Activated CD4-positive, alpha-beta T cell treated with anti-CD3 and anti-CD28 coated beads for 36 hours (primary cell): Measurements from ENCODE around the gene SLC22A5. TPM values are rescaled to one million over a fixed set of nuclear protein-coding genes. Genes with fewer than 3 reads are reported as not detected.

Experiments
- ATAC-seq: fragments of 200-7000 bp; cut with Tn5 transposase; one replicate; pipeline ENCODE4 v1.10.0; 2021; ENCODE audit warnings: mild to moderate bottlenecking, moderate library complexity
- CTCF ChIA-PET: fragments of 350-600 bp; sonication (Branson Sonifier 250); formaldehyde crosslinking; loops from one replicate; lab custom pipeline; 2021; ENCODE audit warnings: antibody characterized with exemption; lab: Charles Lee
- POLR2A ChIA-PET: fragments of 350-600 bp; sonication (Branson Sonifier 250); formaldehyde crosslinking; loops from one replicate; lab custom pipeline; 2021; ENCODE audit warnings: antibody characterized with exemption, inconsistent platforms; lab: Charles Lee
- DNase-seq: peaks from one replicate; pipeline ENCODE4 v3.0.0-alpha.2; 2020
- H3K27ac Mint-ChIP-seq: one replicate; pipeline ENCODE4 v1.8.0; 2021; ENCODE audit warnings: mixed read lengths
- H3K27me3 Mint-ChIP-seq: one replicate; pipeline ENCODE4 v1.8.0; 2021; ENCODE audit warnings: mixed read lengths
- H3K36me3 Mint-ChIP-seq: one replicate; pipeline ENCODE4 v1.8.0; 2021; ENCODE audit warnings: low read depth, mixed read lengths
- H3K4me1 Mint-ChIP-seq: one replicate; pipeline ENCODE4 v1.8.0; 2021; ENCODE audit warnings: mixed read lengths
- H3K4me3 Mint-ChIP-seq: one replicate; pipeline ENCODE4 v1.8.0; 2021; ENCODE audit warnings: mild to moderate bottlenecking, moderate library complexity, mixed read lengths
- H3K9me3 Mint-ChIP-seq: one replicate; pipeline ENCODE4 v1.8.0; 2021; ENCODE audit warnings: low read depth, mixed read lengths
- intact Hi-C, 2 experiments: fragments of 100-400 bp; cut with DNase I in 1 of 2; cut with micrococcal nuclease in 1 of 2; formaldehyde crosslinking; loops; one replicate each; pipeline versions ENCODE4 v1.14.2 to v1.15.1; 2022 to 2024; cut with DNase I, micrococcal nuclease
- total RNA-seq, 2 experiments: library from RNA; stranded (reverse); gene quantifications; one replicate each; pipeline ENCODE4 v1.2.3, GENCODE V29; 2021

Gene SLC22A5
- total RNA-seq, 2 experiments from 2014 or later = 3.7 to 4.9 TPM

DNA sequence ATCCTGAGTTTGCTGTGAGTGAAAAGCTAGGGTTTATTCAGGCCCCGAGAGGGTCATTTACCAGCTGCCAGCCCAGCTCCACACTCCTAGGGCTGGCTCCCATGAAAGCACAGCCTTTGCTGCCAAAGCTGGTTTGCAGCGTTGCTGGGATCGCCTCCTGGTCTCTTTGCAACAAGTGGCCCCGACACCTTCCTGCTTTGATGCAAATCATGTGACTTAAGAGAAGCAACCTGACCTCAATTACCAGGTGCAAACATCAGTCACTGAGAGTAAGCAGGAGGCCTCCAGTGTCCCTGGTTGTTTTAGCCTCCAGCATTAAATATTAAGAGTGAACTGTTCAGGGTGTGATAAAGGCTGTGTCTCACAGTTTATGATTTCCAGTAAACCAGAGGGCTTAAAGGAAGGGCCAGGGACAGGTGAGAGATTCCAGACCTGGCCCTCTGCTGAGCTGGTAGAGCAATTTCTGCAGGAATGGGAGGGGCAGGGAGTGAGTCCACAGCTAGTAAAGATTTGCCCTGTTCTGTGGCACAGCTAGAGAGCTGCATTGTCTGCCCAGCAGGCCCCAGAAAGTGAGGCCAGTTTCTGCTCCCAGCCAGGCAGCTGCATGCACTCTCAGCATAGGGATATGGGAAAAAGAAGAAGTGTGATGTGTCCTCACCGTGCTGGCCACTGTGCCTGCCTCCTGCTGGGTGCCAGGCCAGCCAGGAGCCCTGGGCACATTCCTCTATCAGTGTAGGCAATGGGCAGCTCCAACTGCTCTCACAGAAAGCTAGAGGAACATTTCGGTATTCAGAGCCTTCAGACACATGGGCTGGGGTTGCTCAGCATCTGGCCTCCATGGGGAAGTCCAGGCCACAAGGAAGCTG, 58.0 kb downstream of the SLC22A5 start:
- ChIA-PET CTCF (interaction anchor here (0.5 to 13.9 kb wide), 14 partner anchors 9 to 702 kb away, joined by 3 to 89 read pairs (median 6); no protein-coding TSS in a partner anchor), POLR2A (interaction anchor here (0.6 to 6.4 kb wide), 7 partner anchors 10 to 68 kb away, joined by 3 to 130 read pairs (median 36); partner anchors contain the start of gene IRF1)
- H3K4me1 Mint-ChIP-seq = peaks cover 97% of the 10 kb centered on the region
- H3K4me3 Mint-ChIP-seq = peak overlapping the region; percentile 56
- H3K27ac Mint-ChIP-seq = peak overlapping the region; percentile 94
- intact Hi-C loops = loop anchor here in 1 of 2 experiments (5.0 to 10.0 kb wide), 4 partner anchors 210 to 893 kb away; partner anchors contain the start of genes FNIP1 and RAPGEF6
- H3K9me3 Mint-ChIP-seq = no peaks in the 10 kb centered on the region
- H3K36me3 Mint-ChIP-seq = peaks cover 31% of the 10 kb centered on the region
- peak; percentile 13 for ATAC-seq
- peak; percentile 63 for DNase-seq
- H3K27me3 Mint-ChIP-seq = no peaks in the 10 kb centered on the region

DNA sequence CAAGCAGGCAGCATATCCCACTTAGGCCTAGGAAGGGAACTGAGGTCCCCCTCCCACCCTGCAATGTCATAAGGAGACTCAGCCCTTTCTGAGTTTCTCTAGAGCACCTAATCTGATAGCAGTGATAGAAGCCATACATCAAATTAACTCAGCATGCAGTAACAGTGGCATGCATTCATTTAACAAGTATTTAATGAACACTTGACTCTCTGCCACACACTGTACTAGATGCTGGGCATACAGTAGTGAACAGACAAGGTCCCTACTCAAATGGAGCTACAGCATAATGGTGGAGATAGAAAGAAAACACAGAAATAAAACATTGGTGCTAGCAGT, 58.6 kb downstream of the SLC22A5 start:
- no peaks in the 10 kb centered on the region for H3K9me3 Mint-ChIP-seq
- DNase-seq (no peak), ATAC-seq (no peak)
- peak overlapping the region; percentile 94 for H3K27ac Mint-ChIP-seq
- POLR2A ChIA-PET = interaction anchor here (0.6 to 6.4 kb wide), 6 partner anchors 10 to 67 kb away, joined by 4 to 130 read pairs (median 39); partner anchors contain the start of gene IRF1
- peaks cover 34% of the 10 kb centered on the region for H3K36me3 Mint-ChIP-seq
- H3K4me1 Mint-ChIP-seq = peaks cover 97% of the 10 kb centered on the region
- intact Hi-C loops = loop anchor here in 1 of 2 experiments (5.0 to 10.0 kb wide), 4 partner anchors 209 to 893 kb away; partner anchors contain the start of genes FNIP1 and RAPGEF6
- no peak overlapping the region for H3K4me3 Mint-ChIP-seq
- no peaks in the 10 kb centered on the region for H3K27me3 Mint-ChIP-seq
- CTCF ChIA-PET = interaction anchor here (0.5 to 13.9 kb wide), 10 partner anchors 8 to 702 kb away, joined by 3 to 89 read pairs (median 3); no protein-coding TSS in a partner anchor

DNA sequence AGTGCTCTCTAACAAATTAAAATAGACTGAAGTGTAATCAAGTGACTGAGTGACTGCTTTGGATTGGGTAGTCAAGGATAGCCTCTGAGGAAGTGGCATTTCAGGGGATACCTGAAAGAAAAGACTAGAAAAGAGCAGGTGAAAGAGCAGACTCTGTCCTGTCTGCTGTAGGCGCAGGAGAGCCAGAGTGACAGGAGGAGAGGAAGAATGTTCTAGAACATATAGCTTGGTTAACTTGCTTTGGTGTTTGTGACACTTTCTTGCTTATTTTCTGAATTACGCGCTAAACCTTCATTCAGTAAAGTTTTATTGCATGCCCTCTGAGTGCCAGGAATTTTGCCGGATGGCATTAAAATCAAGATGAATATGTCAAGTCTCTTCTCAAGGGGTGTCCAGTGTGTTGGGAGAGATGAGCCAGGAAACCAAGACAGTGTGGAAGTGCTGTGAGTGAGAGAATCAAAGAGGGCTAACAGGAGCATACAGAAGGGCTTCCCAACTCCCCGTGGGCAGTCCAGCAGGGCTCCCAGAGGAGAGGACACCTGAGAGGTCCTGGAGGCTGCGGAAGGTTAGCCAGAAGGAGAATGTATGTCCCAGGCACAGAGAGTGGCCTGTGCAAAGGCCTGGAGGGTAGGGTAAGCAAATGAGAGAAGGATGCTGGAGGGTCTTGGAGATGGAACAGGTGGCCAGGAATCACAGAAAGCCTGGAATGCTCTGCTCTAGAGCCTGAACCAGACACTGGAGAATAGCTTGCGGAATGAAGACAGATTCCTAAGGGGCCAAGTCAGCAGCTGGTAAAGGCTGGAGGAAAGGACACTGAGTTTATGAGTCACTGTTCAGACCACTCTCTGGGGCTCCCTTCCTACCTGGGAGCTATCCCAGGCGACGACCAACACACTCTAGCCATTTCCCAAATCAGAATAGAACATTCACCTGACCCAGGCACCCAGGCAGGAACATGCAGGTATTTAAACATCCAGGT, 59.3 kb downstream of the SLC22A5 start:
- Mint-ChIP-seq H3K4me1 (peaks cover 93% of the 10 kb centered on the region), H3K36me3 (peaks cover 32% of the 10 kb centered on the region), H3K9me3 (no peaks in the 10 kb centered on the region), H3K4me3 (no peak overlapping the region), H3K27me3 (no peaks in the 10 kb centered on the region), H3K27ac (peak overlapping the region; percentile 94)
- ATAC-seq = no peak
- DNase-seq = no peak
- intact Hi-C loops = loop anchor here in 1 of 2 experiments (5.0 to 10.0 kb wide), 4 partner anchors 209 to 894 kb away; partner anchors contain the start of genes FNIP1 and RAPGEF6
- ChIA-PET CTCF (interaction anchor here (0.5 to 13.9 kb wide), 7 partner anchors 8 to 701 kb away, joined by 3 to 89 read pairs (median 3); no protein-coding TSS in a partner anchor), POLR2A (interaction anchor here (0.6 to 6.4 kb wide), 7 partner anchors 9 to 67 kb away, joined by 3 to 130 read pairs (median 36); partner anchors contain the start of gene IRF1)

DNA sequence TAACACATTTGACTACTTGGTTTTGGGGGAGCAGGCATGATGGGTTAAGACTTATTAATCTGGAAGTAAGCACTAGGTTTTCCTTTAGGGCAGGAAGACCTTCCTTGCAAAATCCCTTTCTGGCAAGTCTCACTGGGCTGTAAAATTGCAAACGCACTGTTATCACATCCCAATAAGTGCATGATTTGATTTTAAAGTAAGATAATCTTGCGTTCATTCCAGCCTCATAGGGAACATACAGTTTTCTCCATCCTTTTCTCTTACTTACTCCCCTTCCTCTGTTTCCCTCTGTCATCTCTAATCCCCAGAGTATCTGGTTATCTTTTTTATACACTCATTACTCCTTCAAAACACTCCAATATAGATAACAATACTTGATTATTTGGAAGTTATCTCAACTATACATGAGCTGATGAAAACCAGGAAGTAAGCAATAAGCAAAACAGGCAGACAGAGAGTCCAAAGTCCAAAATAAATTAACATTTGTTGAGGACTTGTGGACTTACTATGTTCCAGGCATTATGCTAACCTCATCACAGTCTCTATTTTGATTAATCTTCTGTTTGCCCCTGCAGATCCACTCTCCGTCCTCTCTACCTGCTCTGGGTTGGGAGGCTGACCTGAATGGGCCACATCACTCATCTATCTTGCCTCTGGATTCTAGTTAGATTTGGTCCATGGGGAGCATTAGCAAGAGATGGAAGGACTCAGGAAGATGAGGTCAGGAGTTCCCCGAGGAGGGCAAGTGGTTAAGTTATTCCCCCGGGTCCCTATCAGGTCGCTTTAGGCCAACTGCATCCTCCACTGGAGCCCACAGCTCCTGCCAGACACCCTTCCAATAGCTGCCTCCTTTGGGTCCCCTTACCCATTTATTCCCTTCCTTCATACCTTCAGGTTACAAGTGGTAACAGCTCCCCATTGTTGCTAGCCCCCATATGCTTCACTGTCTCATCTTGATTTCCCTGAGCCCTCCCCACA, 60.2 kb downstream of the SLC22A5 start:
- Mint-ChIP-seq H3K4me3 (no peak overlapping the region), H3K9me3 (no peaks in the 10 kb centered on the region), H3K4me1 (peaks cover 93% of the 10 kb centered on the region), H3K27me3 (no peaks in the 10 kb centered on the region), H3K27ac (peak overlapping the region; percentile 94), H3K36me3 (peaks cover 32% of the 10 kb centered on the region)
- ChIA-PET CTCF (interaction anchor here (1.1 to 13.9 kb wide), 4 partner anchors 9 to 34 kb away, joined by 3 to 89 read pairs (median 8); no protein-coding TSS in a partner anchor), POLR2A (interaction anchor here (0.6 to 1.1 kb wide), 4 partner anchors 28 to 622 kb away, joined by 3 to 4 read pairs (median 3); partner anchors contain the start of gene HSPA4)
- intact Hi-C loops = loop anchor here in 1 of 2 experiments (5.0 to 10.0 kb wide), 4 partner anchors 208 to 895 kb away; partner anchors contain the start of genes FNIP1 and RAPGEF6
- no peak for ATAC-seq
- no peak for DNase-seq

DNA sequence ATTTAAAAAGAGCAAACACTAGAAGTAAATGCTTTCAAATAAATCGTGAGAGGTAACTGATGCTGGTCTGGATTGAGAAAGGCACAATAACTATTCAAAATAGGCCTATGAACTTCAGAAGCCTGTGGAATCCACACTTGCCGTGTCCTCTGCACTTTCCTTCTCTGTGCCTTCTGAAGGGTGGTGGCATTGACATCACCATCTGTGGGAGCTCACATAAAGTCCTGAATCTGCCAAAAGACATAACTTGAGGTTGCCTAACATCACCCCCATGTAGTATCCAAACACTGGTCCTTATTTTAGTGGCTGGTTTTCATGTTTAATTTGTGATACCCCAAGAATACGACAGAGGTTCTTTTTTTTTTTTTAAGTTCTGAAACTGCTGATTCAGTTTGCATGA, 61.2 kb downstream of the SLC22A5 start:
- ATAC-seq = no peak
- Mint-ChIP-seq H3K27me3 (no peaks in the 10 kb centered on the region), H3K9me3 (no peaks in the 10 kb centered on the region), H3K36me3 (peaks cover 36% of the 10 kb centered on the region), H3K4me3 (no peak overlapping the region), H3K4me1 (peaks cover 88% of the 10 kb centered on the region), H3K27ac (peak overlapping the region; percentile 75)
- ChIA-PET CTCF (interaction anchor here (1.0 to 13.9 kb wide), 6 partner anchors 9 to 49 kb away, joined by 3 to 89 read pairs (median 6); no protein-coding TSS in a partner anchor), POLR2A (interaction anchor here (0.6 to 1.8 kb wide), 3 partner anchors 49 to 621 kb away, joined by 3 to 6 read pairs (median 3); partner anchors contain the start of gene HSPA4)
- intact Hi-C loops = no loop called here
- no peak for DNase-seq

DNA sequence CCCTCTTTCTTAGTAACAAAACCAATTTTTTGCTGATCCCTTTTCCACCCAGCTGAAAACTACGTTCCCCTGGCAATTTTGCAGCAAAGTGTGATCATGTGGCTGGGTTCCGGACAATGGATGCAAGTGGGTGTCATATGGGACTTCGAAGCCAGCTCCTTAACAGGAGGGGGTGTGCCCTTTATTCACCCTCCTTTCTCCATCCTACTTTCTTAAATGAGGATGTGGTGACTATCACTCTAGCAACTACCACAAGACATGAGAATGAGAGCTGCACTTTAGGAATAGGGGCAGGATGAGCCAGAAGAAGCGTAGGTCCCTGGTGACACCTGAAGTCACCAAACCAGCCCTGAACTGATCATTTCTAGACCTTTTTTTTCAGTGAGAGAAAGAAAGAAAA, 62.1 kb downstream of the SLC22A5 start:
- Mint-ChIP-seq H3K36me3 (peaks cover 36% of the 10 kb centered on the region), H3K27ac (peak overlapping the region; percentile 83), H3K27me3 (no peaks in the 10 kb centered on the region), H3K4me1 (peaks cover 86% of the 10 kb centered on the region), H3K9me3 (no peaks in the 10 kb centered on the region), H3K4me3 (no peak overlapping the region)
- intact Hi-C loops = no loop called here
- ChIA-PET POLR2A (interaction anchor here (0.8 to 1.8 kb wide), 2 partner anchors 35 to 48 kb away, joined by 3 to 6 read pairs; no protein-coding TSS in a partner anchor), CTCF (interaction anchor here (0.6 to 13.9 kb wide), 6 partner anchors 17 to 87 kb away, joined by 3 to 89 read pairs (median 4); no protein-coding TSS in a partner anchor)
- DNase-seq (no peak), ATAC-seq (peak; percentile 38)

DNA sequence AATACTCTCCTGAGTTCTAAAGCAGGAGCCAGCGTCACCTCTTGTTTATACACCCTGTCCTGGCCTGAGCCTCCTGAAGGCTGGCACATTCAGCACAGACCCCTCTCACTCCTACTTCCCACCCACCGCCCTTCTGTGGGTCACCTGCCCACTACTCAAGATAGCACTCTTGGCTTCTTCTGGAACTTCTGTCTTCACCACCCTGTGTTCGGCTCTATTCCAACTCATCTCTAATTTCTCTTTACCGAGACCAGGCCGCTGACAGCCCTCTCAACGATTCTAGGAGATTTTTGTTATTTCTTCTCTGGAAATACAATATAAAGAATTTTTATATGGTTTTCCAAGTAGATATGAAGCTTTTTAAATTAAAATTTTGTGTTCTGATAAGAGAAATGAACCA, 63.6 kb downstream of the SLC22A5 start:
- ChIA-PET CTCF (interaction anchor here (1.4 to 13.9 kb wide), 2 partner anchors 13 to 25 kb away, joined by 6 to 89 read pairs; no protein-coding TSS in a partner anchor), POLR2A (no interaction called here)
- Mint-ChIP-seq H3K27me3 (no peaks in the 10 kb centered on the region), H3K4me3 (no peak overlapping the region), H3K36me3 (peaks cover 33% of the 10 kb centered on the region), H3K9me3 (no peaks in the 10 kb centered on the region), H3K4me1 (peaks cover 86% of the 10 kb centered on the region), H3K27ac (no peak overlapping the region)
- DNase-seq = no peak
- intact Hi-C loops = no loop called here
- no peak for ATAC-seq

DNA sequence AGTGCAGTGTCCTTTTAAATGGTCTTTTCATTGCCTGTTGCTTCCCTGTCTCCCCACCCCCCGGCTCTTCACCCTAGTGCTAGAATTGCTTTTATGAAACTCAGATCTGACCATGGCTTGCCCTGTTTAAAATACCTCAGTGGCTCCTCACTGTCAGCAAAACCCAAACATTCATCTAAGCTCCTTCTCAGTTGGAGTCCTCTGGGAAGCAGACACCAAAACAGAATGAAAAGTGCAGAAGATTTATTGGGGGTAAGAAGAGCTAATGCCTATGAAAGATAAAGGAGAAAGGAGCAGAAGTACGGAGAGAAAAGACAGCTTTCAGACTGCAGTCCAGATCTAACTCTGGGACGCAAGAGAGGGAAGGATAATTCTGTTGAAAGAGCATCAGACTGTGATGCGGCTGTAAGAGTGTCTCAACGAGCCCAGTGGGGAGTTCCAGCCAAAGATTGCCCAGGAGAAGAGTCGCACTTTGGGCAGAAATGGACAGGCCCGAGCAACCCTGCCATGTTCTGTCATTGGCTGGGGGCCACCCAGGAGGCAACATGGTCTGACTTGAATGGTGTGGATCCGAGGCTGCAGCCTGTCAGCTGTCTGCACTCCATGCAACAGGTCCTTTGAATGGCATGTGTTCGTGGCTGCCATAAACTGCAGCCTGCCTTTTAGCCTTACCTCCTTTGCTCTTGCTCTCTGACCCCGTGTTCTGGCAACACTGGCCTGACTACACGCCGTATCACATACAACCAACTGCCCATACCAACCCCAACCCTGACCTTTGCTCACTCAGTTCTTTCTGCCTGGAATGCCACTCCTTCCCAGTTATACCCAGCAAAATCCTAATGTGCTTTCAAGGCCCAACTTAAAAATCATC, 65.1 kb downstream of the SLC22A5 start:
- H3K9me3 Mint-ChIP-seq = no peaks in the 10 kb centered on the region
- ATAC-seq = no peak
- no peak overlapping the region for H3K4me3 Mint-ChIP-seq
- no peak for DNase-seq
- POLR2A ChIA-PET = no interaction called here
- intact Hi-C loops = no loop called here
- peak overlapping the region; percentile 42 for H3K27ac Mint-ChIP-seq
- H3K36me3 Mint-ChIP-seq = peaks cover 33% of the 10 kb centered on the region
- CTCF ChIA-PET = interaction anchor here (1.4 to 13.9 kb wide), 2 partner anchors 24 to 32 kb away, joined by 5 to 89 read pairs; no protein-coding TSS in a partner anchor
- H3K4me1 Mint-ChIP-seq = peaks cover 85% of the 10 kb centered on the region
- H3K27me3 Mint-ChIP-seq = no peaks in the 10 kb centered on the region

DNA sequence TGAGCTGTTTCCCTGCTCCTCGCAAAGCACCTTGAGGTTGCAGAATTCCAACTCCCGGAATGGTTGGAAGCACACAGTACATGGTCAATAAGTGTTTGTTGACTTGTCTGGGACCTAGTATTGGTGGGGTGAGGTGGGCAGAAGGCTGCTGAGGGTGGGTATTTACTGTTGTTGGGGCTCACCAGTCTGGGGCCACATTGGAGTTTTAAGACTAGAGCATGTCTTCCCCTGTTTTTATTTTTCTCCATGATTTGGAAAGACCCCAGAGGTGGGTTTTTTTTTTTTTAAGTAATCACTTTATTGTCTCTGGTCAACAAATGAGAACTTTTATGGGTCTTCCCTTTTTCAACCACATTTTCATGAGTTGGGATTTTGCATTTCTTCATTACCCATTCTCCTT, 65.9 kb downstream of the SLC22A5 start:
- no peak overlapping the region for H3K4me3 Mint-ChIP-seq

More for the DNA sequence above, 65.9 kb downstream of the SLC22A5 start:
- ATAC-seq (no peak), DNase-seq (no peak)
- Mint-ChIP-seq H3K9me3 (no peaks in the 10 kb centered on the region), H3K27ac (peak overlapping the region; percentile 67), H3K27me3 (no peaks in the 10 kb centered on the region), H3K4me1 (peaks cover 84% of the 10 kb centered on the region), H3K36me3 (peaks cover 31% of the 10 kb centered on the region)
- CTCF ChIA-PET = interaction anchor here (1.4 to 13.9 kb wide), 3 partner anchors 9 to 31 kb away, joined by 5 to 89 read pairs (median 9); no protein-coding TSS in a partner anchor
- intact Hi-C loops = no loop called here
- POLR2A ChIA-PET = no interaction called here
